Measurements from ENCODE around the gene PIM1. TPM values are rescaled to one million over a fixed set of nuclear protein-coding genes. Genes with fewer than 3 reads are reported as not detected.
A peak's percentile ranks its signal among the peaks of the same experiment; 100 is the strongest.

PIM1 gene
- total and polyA plus RNA-seq, 9 of the 15 experiments (the other 6 are each of a cell fraction or from before 2014, with no cell fraction given): 19.0 to 789 (median 212) TPM

- TF ChIP-seq, protein P1, sequence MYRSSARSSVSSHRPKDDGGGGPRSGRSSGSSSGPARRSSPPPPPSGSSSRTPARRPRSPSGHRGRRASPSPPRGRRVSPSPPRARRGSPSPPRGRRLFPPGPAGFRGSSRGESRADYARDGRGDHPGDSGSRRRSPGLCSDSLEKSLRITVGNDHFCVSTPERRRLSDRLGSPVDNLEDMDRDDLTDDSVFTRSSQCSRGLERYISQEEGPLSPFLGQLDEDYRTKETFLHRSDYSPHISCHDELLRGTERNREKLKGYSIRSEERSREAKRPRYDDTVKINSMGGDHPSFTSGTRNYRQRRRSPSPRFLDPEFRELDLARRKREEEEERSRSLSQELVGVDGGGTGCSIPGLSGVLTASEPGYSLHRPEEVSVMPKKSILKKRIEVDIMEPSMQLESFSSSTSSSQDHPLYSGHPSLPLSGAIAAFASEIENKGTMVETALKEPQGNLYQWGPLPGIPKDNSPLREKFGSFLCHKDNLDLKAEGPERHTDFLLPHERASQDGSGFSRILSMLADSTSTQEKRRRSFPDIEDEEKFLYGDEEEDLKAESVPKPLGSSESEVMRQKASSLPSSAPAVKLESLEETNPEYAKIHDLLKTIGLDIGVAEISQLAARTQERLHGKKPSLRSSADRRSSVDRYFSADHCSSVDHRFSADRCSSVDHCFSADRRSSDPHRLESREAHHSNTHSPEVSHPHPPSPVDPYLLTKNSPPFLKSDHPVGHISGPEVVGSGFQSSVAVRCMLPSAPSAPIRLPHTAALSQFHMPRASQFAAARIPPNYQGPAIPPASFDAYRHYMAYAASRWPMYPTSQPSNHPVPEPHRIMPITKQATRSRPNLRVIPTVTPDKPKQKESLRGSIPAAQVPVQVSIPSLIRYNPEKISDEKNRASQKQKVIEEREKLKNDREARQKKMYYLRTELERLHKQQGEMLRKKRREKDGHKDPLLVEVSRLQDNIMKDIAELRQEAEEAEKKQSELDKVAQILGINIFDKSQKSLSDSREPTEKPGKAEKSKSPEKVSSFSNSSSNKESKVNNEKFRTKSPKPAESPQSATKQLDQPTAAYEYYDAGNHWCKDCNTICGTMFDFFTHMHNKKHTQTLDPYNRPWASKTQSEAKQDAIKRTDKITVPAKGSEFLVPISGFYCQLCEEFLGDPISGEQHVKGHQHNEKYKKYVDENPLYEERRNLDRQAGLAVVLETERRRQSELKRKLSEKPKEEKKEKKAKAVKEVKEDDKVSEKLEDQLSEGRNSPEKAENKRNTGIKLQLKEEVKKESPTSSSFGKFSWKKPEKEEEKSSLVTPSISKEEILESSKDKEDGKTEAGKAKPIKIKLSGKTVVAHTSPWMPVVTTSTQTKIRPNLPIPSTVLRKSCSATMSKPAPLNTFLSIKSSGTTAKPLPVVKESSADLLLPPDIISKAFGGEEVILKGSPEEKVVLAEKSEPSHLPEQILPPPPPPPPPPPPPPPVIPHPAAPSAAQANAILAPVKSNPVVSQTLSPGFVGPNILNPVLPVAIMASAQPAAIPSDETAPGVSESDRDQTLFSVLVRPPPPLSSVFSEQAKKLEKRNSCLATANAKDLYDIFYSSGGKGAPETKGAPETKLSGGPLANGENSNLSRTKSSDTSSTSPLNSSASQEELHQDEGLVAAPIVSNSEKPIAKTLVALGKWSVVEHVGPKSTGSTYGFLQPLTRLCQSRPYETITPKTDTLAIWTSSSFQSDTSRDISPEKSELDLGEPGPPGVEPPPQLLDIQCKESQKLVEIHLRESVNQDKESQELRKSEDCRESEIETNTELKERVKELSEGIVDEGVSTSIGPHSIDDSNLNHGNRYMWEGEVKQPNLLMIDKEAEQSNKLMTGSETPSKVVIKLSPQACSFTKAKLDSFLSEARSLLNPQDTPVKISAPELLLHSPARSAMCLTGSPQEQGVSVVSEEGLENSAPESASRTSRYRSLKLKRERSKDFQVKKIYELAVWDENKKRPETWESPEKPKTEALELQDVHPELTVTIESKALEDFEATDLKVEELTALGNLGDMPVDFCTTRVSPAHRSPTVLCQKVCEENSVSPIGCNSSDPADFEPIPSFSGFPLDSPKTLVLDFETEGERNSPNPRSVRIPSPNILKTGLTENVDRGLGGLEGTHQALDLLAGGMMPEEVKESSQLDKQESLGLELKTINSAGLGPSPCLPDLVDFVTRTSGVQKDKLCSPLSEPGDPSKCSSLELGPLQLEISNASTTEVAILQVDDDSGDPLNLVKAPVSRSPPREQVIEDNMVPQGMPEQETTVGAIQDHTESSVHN (IDR thresholded peaks at IDR 0.05; ENCODE audit: borderline replicate concordance in 1 of 2, low read depth in 1 of 2): no peak
- TF ChIP-seq NR4A1 (CRISPR knock-in tag; IDR thresholded peaks at IDR 0.05): no peak
- no peak for TF ChIP-seq NR4A1 (tag; IDR thresholded peaks at IDR 0.05)
- TF ChIP-seq IRF9 (tag; IDR thresholded peaks at IDR 0.05): no peak
- no peak for TF ChIP-seq ZBED1 (IDR thresholded peaks at IDR 0.05)
- TF ChIP-seq HNRNPL (IDR thresholded peaks at IDR 0.05; ENCODE audit: low read depth, low read length): no peak
- TF ChIP-seq SMARCE1 (IDR thresholded peaks at IDR 0.05): peak; percentile 28; the same call in 1 of the 2 replicates
- TF ChIP-seq ZNF395 (CRISPR knock-in tag; IDR thresholded peaks at IDR 0.05): no peak
- TF ChIP-seq ZNF311 (CRISPR knock-in tag; IDR thresholded peaks at IDR 0.05): no peak
- TF ChIP-seq GATAD2A (IDR thresholded peaks at IDR 0.05): no peak
- no peak for TF ChIP-seq HMGN3 (IDR thresholded peaks at IDR 0.05; ENCODE audit: borderline replicate concordance, extremely low read depth, insufficient read length, low read depth, low read length)
Measured at GRCh38 chr6:37146735-37147157, 23.2 kb upstream of the PIM1 start (continued).
